Right renal pelvis (tissue), 4 donors: Measurements from ENCODE around the gene AKAP17A. TPM values are rescaled to one million over a fixed set of nuclear protein-coding genes. Genes with fewer than 3 reads are reported as not detected.
A peak's percentile ranks its signal among the peaks of the same experiment; 100 is the strongest.
"Not testable (repeated sequence)": the region's sequence is repeated elsewhere in the genome, so short reads cannot be mapped to it uniquely, and the experiment has no call there.

Experiments used
- DNase-seq, 4 donors: peaks; one replicate each; pipeline ENCODE4 v3.0.0-alpha.2; 2013; ENCODE audit warnings: low read depth in 4 of 4, low spot score in 3 of 4, missing footprints in 1 of 4
- polyA plus RNA-seq, 4 donors: library from polyadenylated mRNA; unstranded; fragments of 120-200 nt; gene quantifications; one replicate each; pipeline ENCODE4 v1.2.1, GENCODE V29; 2013; ENCODE audit not compliant: insufficient read length in 4 of 4

AKAP17A gene
- polyA plus RNA-seq, 4 donors = 42.8 to 56.5 (median 45.6) TPM

DNA sequence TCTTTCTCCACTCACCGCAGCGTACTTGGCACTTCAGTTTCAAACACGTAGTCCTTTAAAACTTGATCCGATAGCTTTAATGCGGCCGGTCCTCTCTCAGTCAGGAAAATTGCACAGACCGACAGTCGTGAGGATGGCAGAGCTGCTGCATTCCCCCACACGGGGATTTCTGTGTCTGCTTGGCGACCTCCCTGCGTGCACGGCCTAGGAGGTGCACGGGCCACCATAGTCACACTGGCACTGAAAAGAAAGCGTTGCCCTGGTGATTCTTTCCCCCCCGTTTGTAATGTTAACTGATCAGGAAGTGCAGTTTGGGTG lies 10.3 kb downstream of the AKAP17A start:
- DNase-seq = no peak

GRCh38 chrX:1602299-1602698 lies 10.9 kb downstream of the AKAP17A start:
- DNase-seq = no peak

- DNase-seq = no peak
These were observed 15.1 kb downstream of the AKAP17A start for GRCh38 chrX:1606496-1606895.

DNA sequence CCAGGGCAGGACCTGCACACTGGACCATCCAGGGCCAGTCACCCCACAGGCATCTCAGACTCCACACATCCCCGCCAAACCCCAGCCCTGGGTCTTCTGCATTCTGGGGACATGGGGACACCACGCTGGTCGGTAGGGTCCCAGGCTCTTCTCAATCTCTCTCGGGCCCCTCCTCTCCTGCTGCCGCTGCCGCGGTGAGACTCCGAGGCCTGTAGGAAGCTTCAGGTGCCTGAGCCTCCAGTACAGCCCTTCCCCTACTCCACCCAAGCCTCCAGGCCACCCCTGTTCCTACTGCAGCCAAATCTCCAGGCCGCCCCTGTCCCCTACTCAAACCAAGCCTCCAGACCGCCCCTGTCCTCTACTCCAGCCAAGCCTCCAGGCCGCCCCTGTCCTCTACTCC lies 17.9 kb downstream of the AKAP17A start:
- no peak for DNase-seq

DNA sequence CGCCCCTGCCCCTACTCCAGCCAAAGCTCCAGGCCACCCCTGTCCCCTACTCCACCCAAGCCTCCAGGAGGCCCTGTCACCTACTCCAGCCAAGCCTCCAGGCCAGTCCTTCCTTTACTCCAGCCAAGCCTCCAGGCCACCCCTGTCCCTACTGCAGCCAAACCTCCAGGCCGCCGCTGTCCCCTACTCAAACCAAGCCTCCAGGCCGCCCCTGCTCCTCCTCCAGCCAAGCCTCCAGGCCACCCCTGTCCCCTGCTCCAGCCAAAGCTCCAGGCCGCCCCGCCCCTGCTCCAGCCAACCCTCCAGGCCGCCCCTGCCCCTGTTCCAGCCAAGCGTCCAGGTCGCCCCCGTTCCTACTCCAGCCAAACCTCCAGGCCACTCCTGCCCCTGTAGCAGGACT lies 18.4 kb downstream of the AKAP17A start:
- DNase-seq = no peak

DNA sequence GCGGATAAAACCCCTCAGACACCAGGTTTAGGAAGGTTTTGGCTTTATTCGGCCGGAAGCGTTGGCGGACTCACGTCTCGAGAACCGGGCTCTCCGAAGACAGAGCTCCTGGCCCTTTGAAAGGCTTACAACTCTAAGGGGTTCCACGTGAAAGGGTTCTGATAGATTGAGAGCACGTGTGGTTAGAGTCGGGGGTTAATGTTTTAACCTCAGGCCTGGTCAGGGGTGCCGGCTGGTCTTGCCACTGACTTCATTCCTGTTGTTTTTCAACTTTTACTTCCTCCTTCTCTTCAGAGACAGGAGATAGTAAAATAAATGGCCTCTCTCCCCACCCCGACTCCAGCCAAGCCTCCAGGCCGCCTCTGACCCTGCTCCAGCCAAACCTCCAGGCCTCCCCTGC lies 18.8 kb downstream of the AKAP17A start:
- DNase-seq = no peak

- DNase-seq = no peak
These were observed 19.3 kb downstream of the AKAP17A start for GRCh38 chrX:1610736-1611135.

- no peak for DNase-seq
These were observed 21.4 kb downstream of the AKAP17A start for GRCh38 chrX:1612641-1613286.

- DNase-seq = no peak
These were observed 23.5 kb downstream of the AKAP17A start, which contains the start of gene ASMT for GRCh38 chrX:1614927-1615326. ASMT (plus strand) TSS chrX:1615059; CDS start chrX:1615200, 141 bp downstream.

DNA sequence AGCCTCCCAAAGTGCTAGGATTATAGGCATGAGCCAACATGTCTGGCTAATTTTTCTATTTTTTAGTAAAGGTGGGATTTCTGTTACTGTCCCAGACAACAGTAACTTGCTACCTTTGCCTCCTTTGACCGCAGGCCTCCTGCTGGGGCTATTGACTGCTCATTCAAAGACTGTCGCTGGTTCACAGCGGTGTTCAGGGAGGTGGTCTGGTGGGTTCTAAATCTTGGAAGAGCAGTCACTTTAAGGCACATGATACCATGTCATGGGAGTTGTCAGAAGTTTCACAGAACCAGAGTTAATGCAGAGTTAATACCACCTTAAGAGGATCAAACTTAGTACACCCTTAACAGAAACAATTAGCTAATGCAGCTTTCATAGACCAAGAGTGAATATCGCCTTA lies 27.3 kb downstream of the AKAP17A start:
- DNase-seq = no peak

GRCh38 chrX:1623691-1624090 lies 32.3 kb downstream of the AKAP17A start:
- DNase-seq = no peak

- DNase-seq = not testable (repeated sequence)
These were observed 32.9 kb downstream of the AKAP17A start for GRCh38 chrX:1624158-1624860.

DNA sequence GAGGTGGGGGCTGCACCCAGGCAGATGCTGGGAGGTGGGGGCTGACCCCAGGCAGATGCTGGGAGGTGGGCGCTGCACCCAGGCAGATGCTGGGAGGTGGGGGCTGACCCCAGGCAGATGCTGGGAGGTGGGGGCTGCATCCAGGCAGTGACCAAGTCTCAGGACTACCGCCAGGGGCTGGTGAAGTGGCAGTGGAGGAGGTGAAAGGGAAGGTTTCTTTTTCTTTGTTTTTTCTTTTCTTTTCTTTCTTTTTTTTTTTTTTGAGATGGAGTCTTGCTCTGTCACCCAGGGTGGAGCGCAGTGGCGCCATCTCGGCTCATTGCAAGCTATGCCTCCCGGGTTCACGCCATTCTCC lies 33.4 kb downstream of the AKAP17A start:
- DNase-seq = not testable (repeated sequence)

DNA sequence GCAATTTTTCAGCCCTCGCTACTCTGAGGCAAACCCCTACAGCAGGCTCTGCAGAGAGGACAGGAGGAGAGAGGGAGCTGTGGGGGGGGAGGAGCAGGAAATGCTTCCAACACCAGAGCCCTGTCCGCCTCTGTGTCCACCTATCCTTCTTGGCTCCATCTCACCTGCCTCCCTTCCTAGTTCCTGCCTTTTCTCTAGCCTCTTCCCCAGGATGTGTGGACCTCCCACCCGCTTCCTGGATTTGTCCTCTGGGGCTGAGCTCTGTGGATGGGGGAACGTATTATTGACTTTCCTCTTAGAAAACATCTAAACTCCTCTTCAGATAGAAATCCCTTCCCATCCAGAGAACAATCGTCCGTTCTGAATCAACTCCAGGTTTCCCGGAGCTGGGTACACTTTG lies 37.8 kb downstream of the AKAP17A start:
- DNase-seq = no peak

- DNase-seq = no peak
These were observed 54.6 kb downstream of the AKAP17A start for GRCh38 chrX:1646009-1646408.

GRCh38 chrX:1649621-1650020 lies 58.2 kb downstream of the AKAP17A start:
- DNase-seq = peak in 2 of 4 donors; percentile 62 to 73

Other genes starting within 250 kb of the AKAP17A start
- gene SLC25A6, start 199.5 kb upstream of the AKAP17A start, polyA plus RNA-seq = 100 to 1,000 TPM; 503 to 757 (median 533) TPM
- gene ASMTL, start 138.7 kb upstream of the AKAP17A start, polyA plus RNA-seq = 10 to 100 TPM; 35.1 to 51.5 (median 41.8) TPM
- gene P2RY8, start 54.4 kb upstream of the AKAP17A start, polyA plus RNA-seq = 1 to 10 TPM; 1.1 to 1.7 (median 1.3) TPM
- gene ASMT, start 23.5 kb downstream of the AKAP17A start, polyA plus RNA-seq = under 1 TPM in 1 of 4 donors, not detected in 3; 0.08 TPM